NCI-H146 (cell line): ENCODE data around the gene FAR2.
"Not testable (repeated sequence)": the region's sequence is repeated elsewhere in the genome, so short reads cannot be mapped to it uniquely, and the experiment has no call there.

Experiments used
- DNase-seq: peaks from one replicate; lab custom pipeline; 2025; lab: John Stamatoyannopoulos, UW

The FAR2 gene

GRCh38 chr12:29234965-29235626 lies 86.0 kb downstream of the FAR2 start:
- DNase-seq, result no peak

DNA sequence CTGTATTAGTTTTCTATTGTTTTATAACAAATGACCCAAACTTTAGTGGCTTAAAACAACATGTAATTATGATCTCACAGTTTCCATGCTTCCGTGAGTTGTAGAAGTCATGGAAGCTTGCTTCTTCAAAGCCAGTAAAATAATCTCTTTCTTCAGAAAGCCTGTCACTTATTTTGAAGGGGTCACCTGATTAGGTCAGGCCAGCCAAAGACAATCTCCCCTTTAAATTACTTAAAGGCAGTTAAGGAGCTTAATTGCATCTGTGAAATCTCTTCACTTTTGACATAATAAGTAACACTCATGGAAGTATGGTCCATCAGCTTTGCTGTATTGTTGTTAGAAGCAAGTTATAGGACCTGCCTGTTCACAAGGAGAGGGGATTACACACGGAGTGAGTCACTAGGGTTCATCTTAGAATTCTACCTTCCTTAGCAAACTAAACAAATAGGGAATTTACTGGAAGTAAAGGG lies 89.8 kb downstream of the FAR2 start:
- no peak for DNase-seq

DNA sequence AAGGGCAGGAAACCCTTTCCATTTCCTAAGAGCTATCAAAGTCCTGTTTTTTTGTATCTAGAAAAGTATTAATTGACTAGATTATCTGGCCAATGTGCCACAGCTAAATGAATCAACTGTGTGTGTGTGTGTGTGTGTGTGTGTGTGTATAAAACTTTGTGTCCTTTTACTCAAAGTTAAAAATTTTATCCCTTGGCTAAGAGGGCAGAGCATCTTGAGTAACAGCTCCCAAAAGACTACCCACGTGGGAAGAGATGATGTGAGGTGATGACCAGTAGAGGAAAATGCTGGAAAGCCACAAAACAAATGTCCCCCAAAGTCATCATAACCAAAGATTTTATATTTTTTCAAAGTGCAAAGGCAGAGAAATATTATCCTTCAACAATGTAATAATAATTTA lies 90.3 kb downstream of the FAR2 start:
- DNase-seq, result no peak

- no peak for DNase-seq
Observed at GRCh38 chr12:29240441-29240840, 91.4 kb downstream of the FAR2 start.

DNA sequence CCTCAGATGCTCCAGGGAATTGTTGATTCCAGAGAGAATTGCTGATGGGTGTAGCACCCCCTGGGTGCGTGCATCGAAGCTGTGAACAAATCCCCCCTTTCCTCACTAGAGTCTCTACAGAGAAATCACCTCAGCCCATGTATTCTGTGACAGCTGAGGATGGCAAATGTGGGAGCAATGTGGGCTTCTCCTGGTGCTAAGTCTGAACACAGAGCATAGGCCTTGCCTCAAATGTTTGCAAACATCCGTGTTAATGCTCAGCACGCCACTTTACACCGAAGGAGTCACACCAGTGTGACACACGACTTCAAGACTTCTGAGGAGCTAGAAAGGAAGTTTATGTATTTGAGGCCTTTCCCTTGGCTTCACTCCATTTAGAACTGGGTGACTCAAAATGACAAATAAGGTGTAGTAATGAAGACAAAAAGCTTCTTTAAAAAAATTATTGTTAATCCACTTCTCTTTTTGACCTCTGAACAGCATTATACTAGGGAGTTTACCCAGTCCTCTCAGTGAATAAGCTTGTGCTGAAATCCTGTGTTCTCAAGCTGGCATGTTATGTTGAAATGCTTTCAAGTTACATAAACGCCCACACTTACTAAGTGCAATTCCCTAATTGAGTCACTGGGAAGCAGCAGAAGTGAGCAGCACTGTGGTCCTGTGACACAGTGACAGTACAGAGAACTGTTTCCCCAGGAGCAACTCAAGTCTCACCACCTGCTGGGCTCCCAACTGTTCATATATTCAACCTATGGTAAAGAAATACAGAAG lies 92.9 kb downstream of the FAR2 start:
- no peak for DNase-seq

- DNase-seq, result no peak
Observed at GRCh38 chr12:29242921-29243431, 93.9 kb downstream of the FAR2 start.

DNA sequence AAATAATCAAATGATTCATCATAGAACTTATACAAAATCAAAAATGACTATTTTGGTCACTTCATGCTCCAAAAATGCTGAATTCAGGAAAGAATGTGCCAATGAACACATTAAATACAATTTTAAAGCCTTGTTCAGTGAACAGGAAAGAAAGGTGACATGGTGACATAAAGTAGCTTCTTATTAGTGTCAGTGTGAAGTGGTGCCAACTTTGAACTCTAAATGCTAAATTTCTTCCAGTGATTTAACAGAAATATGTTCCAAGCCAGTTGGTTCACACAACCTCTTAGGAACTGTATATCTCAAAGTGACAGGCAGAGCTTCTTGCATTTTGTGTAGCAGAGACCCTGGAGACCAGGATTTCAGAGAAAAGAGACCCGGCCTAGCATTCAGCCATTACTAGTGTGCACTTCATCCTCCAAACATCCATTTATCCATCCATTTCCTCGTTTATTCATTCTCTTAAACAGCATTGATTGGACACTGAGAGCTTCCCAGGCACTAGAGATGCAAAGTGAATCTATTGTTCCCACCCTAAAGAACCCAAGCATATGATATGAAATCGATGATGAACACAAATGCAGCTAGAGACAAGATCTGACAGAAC lies 95.2 kb downstream of the FAR2 start:
- no peak for DNase-seq

DNA sequence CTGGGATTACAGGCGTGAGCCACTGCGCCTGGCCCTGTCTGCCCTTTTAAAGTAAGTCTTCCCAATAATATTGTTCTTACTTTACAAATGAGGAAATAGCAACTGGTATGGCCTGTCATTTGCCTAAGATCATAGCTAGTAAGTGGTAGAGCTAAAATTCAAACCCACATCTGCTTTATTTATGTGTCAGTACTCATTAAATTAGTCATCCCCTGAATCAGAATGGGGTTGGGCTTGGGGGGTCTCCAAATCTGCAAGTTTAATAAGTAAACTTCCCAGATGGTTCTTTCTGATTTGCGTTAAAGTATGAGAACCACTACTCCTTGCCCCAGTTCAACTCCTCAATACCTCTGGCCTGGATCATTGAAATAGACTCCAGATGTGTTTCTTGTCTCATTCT lies 96.2 kb downstream of the FAR2 start:
- DNase-seq, result no peak

GRCh38 chr12:29249930-29250329 lies 100.9 kb downstream of the FAR2 start:
- no peak for DNase-seq

GRCh38 chr12:29253906-29254625 lies 105.0 kb downstream of the FAR2 start:
- no peak for DNase-seq

DNA sequence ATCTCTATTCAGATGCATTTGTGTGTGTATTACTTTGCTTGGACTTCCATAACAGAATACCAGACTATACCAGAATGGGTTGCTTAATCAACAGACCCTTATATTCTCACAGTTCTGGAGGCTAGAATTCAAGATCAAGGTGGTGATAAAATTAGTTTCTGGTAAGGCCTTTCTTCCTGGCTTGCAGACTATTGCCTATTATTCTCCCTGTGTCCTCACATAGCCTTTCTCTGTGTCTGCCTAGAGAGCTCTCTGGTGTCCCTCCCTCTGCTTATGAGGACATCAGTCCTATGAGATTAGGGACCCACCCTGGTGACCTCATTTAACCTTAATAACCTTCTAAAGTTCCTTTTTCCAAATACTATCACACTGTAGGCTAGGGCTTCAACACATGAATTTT lies 106.0 kb downstream of the FAR2 start:
- DNase-seq, result no peak

DNA sequence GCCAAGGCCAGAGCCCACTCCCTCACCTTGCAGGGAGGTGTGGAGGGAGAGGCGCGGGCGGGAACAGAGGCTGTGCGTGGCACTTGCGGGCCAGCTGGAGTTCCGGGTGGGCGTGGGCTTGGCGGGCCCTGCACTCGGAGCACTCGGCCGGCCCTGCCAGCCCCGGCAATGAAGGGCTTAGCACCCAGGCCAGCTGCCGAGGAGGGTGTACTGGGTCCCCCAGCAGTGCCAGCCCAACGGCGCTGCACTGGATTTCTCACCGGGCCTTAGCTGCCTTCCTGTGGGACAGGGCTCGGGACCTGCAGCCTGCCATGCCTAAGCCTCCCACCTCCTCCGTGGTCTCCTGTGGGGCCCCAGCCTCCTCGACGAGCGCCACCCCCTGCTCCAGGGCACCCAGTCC lies 107.5 kb downstream of the FAR2 start:
- DNase-seq, result no peak

- DNase-seq, result not testable (repeated sequence)
Observed at GRCh38 chr12:29257687-29258086, 108.6 kb downstream of the FAR2 start.

DNA sequence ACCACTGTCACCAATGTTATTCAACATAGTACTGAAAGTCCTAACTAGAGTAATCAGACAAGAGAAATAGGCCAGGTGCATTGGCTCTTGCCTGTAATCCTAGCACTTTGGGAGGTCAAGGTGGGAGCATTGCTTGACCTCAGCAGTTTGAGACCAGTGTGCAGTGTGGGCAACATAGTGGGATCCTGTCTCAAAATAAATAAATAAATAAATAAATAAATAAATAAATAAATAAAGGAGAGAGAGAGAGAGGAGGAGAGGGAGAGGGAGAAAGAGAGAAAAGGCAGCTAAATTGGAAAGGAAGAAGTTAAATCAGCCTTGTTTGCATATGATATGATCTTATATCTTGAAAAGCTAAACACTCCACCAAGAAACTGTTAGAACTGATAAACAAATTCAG lies 115.3 kb downstream of the FAR2 start:
- no peak for DNase-seq

DNA sequence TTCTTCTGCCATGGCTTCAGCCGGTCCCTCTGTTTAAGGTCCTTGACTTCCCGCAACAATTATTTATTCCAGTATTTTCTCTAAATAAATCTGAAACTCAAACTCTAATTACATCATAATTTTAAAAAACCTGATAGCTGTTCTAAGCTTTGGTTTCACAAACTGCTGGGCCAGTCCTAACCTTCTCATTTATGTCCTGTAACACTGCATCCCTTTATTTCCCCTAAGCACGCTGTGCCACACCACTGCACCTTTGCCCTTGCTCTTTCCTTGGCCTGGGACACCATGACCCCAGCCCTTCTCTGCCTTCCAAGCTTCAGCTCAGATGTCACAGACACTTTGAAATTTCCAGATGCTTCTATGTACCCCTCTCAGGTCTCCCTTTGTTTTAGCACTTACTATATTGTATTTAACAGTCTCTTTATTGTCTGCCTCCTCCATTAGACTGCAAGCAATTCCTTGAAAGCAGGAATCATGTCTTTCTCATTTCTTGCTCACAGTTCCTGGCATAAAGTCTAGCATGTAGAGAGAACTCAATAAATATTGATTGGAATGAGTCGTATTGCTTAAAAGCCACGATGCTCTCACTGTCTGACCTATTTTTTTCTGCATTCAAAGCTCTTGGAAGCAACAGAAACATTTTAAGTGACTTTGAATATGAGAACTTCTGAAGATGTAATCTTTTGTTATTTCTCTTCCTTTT lies 120.8 kb downstream of the FAR2 start:
- no peak for DNase-seq

GRCh38 chr12:29270446-29270845 lies 121.4 kb downstream of the FAR2 start:
- no peak for DNase-seq

- no peak for DNase-seq
Observed at GRCh38 chr12:29273178-29273843, 124.2 kb downstream of the FAR2 start.

DNA sequence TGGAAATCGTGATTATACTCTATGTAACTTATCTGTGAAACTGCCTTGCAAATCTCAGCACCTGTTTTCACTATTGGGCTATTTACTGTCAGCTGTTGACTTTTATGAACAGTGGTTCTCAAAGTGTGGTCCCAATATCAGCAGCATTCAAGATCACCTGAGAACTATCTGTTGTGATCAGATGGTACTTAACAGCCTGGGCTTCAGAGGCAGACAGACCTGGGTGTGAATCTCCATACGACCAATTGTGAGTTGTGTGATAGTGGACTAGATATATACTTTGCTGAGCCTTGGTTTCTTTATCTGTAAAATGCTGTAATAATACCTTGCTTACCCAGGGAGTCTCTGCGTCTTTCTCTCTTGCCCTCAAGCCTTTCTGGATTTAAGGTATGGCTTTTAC lies 126.8 kb downstream of the FAR2 start:
- no peak for DNase-seq

- no peak for DNase-seq
Observed at GRCh38 chr12:29277231-29277630, 128.2 kb downstream of the FAR2 start.

- no peak for DNase-seq
Observed at GRCh38 chr12:29278673-29279420, 129.8 kb downstream of the FAR2 start.
